Peyer's patch (tissue), 4 donors: ENCODE data around the gene HIPK3. TPM values are rescaled to one million over a fixed set of nuclear protein-coding genes. Genes with fewer than 3 reads are reported as not detected.
"Not testable (repeated sequence)": the region's sequence is repeated elsewhere in the genome, so short reads cannot be mapped to it uniquely, and the experiment has no call there.

Source experiments
- DNase-seq, 3 donors: peaks; one replicate each; pipeline ENCODE4 v3.0.0-alpha.2; 2017 to 2019
- H3K27ac ChIP-seq, 4 donors: fragments of 200-600 bp; sonication (generic); one replicate each; pipeline ENCODE4 v1.5.1; 2016 to 2019
- H3K27me3 ChIP-seq, 2 donors: fragments of 200-600 bp; sonication (generic); one replicate each; pipeline ENCODE4 v1.5.1; 2019
- H3K36me3 ChIP-seq, 3 donors: fragments of 200-600 bp; sonication (generic); one replicate each; pipeline ENCODE4 v1.5.1; 2016 to 2019
- H3K4me1 ChIP-seq, 4 donors: fragments of 200-600 bp; sonication (generic); one replicate each; pipeline ENCODE4 v1.5.1; 2016 to 2019
- H3K4me3 ChIP-seq, 4 donors: fragments of 200-600 bp; sonication (generic); 1 replicate in 3 of 4; 2 replicates in 1 of 4; pipeline ENCODE4 v1.5.1; 2016 to 2019; ENCODE audit warnings: mild to moderate bottlenecking in 1 of 4
- H3K9me3 ChIP-seq, 4 donors: fragments of 200-600 bp; sonication (generic); one replicate each; pipeline ENCODE4 v1.5.1; 2016 to 2019; ENCODE audit warnings: mild to moderate bottlenecking in 1 of 4
- CTCF ChIP-seq, 6 experiments: fragments of 450-650 bp in 4 of 6; fragments of 200-600 bp in 2 of 6; sonication (generic) in 1 of 6; IDR thresholded peaks; one replicate each; pipeline ENCODE4 v1.5.1; 2017 to 2019; ENCODE audit warnings: antibody characterized with exemption in 6 of 6, mild to moderate bottlenecking in 3 of 6, moderate library complexity in 1 of 6
- POLR2A ChIP-seq, 2 donors: fragments of 450-650 bp; IDR thresholded peaks; one replicate each; pipeline ENCODE4 v1.5.1; 2017; ENCODE audit warnings: antibody characterized with exemption in 2 of 2, mild to moderate bottlenecking in 2 of 2, moderate library complexity in 2 of 2
- total RNA-seq, 4 donors: library from RNA; depleted of rRNA; stranded (reverse); fragments of >200 nt; gene quantifications; one replicate each; pipeline ENCODE4 v1.1.0, GENCODE V29; 2016

HIPK3 gene
- total RNA-seq, 4 donors from 2014 or later: 87.8 to 123 (median 97.8) TPM

GRCh38 chr11:33214187-33214586 lies 43.0 kb upstream of the HIPK3 start:
- no peak overlapping the region for H3K27ac ChIP-seq
- H3K27me3 ChIP-seq: no peaks in the 10 kb centered on the region
- DNase-seq: no peak
- no peaks in the 10 kb centered on the region for H3K4me1 ChIP-seq
- H3K4me3 ChIP-seq: no peak overlapping the region
- no peaks in the 10 kb centered on the region for H3K9me3 ChIP-seq
- H3K36me3 ChIP-seq: no peaks in the 10 kb centered on the region
- no peak for TF ChIP-seq CTCF (IDR thresholded peaks at IDR 0.05)
- TF ChIP-seq POLR2A (IDR thresholded peaks at IDR 0.05): no peak

GRCh38 chr11:33214767-33215166 lies 42.4 kb upstream of the HIPK3 start:
- H3K4me1 ChIP-seq: no peaks in the 10 kb centered on the region
- H3K27ac ChIP-seq: no peak overlapping the region
- no peaks in the 10 kb centered on the region for H3K36me3 ChIP-seq
- no peaks in the 10 kb centered on the region for H3K9me3 ChIP-seq
- H3K27me3 ChIP-seq: no peaks in the 10 kb centered on the region
- no peak for DNase-seq
- H3K4me3 ChIP-seq: no peak overlapping the region
- TF ChIP-seq POLR2A (IDR thresholded peaks at IDR 0.05) (no peak), CTCF (IDR thresholded peaks at IDR 0.05) (no peak)

- H3K36me3 ChIP-seq, H3K9me3 ChIP-seq, DNase-seq, H3K4me1 ChIP-seq, H3K27ac ChIP-seq, H3K27me3 ChIP-seq, H3K4me3 ChIP-seq: not testable (repeated sequence)
Measured at GRCh38 chr11:33216676-33217075, 40.5 kb upstream of the HIPK3 start.

- H3K9me3 ChIP-seq: no peaks in the 10 kb centered on the region
- DNase-seq: no peak
- no peaks in the 10 kb centered on the region for H3K27me3 ChIP-seq
- TF ChIP-seq CTCF (IDR thresholded peaks at IDR 0.05) (no peak), POLR2A (IDR thresholded peaks at IDR 0.05) (no peak)
- no peaks in the 10 kb centered on the region for H3K36me3 ChIP-seq
- H3K27ac ChIP-seq: no peak overlapping the region
- no peak overlapping the region for H3K4me3 ChIP-seq
- H3K4me1 ChIP-seq: no peaks in the 10 kb centered on the region
Measured at GRCh38 chr11:33222052-33222750, 35.0 kb upstream of the HIPK3 start.

- H3K27ac ChIP-seq: no peak overlapping the region
- H3K27me3 ChIP-seq: no peaks in the 10 kb centered on the region
- H3K4me1 ChIP-seq: no peaks in the 10 kb centered on the region
- DNase-seq: no peak
- H3K36me3 ChIP-seq: no peaks in the 10 kb centered on the region
- H3K9me3 ChIP-seq: no peaks in the 10 kb centered on the region
- TF ChIP-seq CTCF (IDR thresholded peaks at IDR 0.05) (no peak), POLR2A (IDR thresholded peaks at IDR 0.05) (no peak)
- H3K4me3 ChIP-seq: no peak overlapping the region
Measured at GRCh38 chr11:33225371-33225770, 31.8 kb upstream of the HIPK3 start.

- TF ChIP-seq CTCF (IDR thresholded peaks at IDR 0.05): no peak
- no peak for TF ChIP-seq POLR2A (IDR thresholded peaks at IDR 0.05)
- Histone ChIP-seq H3K27me3 (no peaks in the 10 kb centered on the region), H3K9me3 (no peaks in the 10 kb centered on the region), H3K4me1 (no peaks in the 10 kb centered on the region), H3K4me3 (no peak overlapping the region), H3K36me3 (no peaks in the 10 kb centered on the region), H3K27ac (peak overlapping the region in 1 of 4 donors; percentile 15)
- no peak for DNase-seq
Measured at GRCh38 chr11:33227578-33228261, 29.5 kb upstream of the HIPK3 start.
